ENCODE measurements around the gene TBC1D3B.
"Not testable (repeated sequence)": the region's sequence is repeated elsewhere in the genome, so short reads cannot be mapped to it uniquely, and the experiment has no call there.

The TBC1D3B gene

DNA sequence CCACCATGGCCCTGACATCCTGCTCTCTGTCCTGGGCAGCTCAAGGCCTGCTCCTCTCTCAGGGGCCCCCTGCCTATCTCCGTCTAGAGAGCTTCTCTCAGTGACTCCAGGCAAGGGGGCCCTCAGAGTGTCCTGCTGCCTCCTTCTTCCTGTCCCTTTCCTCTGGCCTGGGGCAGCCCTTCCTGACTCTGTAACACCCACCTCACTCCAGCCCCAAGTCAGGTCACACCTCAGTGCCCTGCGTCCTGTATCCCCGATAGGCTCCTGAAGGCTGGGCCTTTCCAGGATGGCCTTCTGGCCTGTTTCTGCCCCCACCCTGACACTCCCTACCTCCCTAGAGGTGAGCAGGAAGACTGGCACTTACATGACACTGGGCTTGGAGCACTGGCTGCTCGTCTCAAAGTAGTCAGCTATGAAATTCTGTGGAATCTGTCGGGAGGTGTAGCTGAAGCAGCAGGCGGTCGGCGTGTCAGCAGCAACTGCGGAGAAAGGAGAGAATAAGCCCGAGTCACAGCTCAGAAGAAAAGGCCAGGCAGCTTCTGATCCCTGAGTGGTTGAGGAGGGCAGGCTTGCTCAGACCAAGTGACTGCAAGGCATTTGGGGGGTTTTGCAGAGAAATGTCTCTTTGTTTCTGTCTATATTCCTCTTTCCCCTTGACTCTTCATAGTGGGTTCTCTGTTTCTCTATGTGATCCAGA is 19.1 kb upstream of the TBC1D3B start:
- H3K27me3 ChIP-seq (ENCODE audit: control insufficient read depth, low read length): no peaks in the 10 kb centered on the region
- H3F3A ChIP-seq (ENCODE audit: control insufficient read depth, insufficient read depth): no peaks in the 10 kb centered on the region
- no peak overlapping the region for H3K4me3 ChIP-seq (ENCODE audit: low read length)
- TF ChIP-seq, protein P1, sequence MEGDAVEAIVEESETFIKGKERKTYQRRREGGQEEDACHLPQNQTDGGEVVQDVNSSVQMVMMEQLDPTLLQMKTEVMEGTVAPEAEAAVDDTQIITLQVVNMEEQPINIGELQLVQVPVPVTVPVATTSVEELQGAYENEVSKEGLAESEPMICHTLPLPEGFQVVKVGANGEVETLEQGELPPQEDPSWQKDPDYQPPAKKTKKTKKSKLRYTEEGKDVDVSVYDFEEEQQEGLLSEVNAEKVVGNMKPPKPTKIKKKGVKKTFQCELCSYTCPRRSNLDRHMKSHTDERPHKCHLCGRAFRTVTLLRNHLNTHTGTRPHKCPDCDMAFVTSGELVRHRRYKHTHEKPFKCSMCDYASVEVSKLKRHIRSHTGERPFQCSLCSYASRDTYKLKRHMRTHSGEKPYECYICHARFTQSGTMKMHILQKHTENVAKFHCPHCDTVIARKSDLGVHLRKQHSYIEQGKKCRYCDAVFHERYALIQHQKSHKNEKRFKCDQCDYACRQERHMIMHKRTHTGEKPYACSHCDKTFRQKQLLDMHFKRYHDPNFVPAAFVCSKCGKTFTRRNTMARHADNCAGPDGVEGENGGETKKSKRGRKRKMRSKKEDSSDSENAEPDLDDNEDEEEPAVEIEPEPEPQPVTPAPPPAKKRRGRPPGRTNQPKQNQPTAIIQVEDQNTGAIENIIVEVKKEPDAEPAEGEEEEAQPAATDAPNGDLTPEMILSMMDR (IDR thresholded peaks at IDR 0.05; ENCODE audit: low read depth, low read length, poor library complexity, severe bottlenecking): no peak
- TF ChIP-seq EZH2phosphoT487 (IDR thresholded peaks at IDR 0.05; ENCODE audit: borderline replicate concordance, low read length): no peak
- H4K20me1 ChIP-seq (ENCODE audit: control insufficient read depth, insufficient read depth, low read depth, low read length): no peaks in the 10 kb centered on the region
- no peak overlapping the region for H3K27ac ChIP-seq (ENCODE audit: low read depth, low read length)
- H3K9me3 ChIP-seq (ENCODE audit: control insufficient read depth, insufficient read depth, low read length): no peaks in the 10 kb centered on the region
- no peaks in the 10 kb centered on the region for H3K79me2 ChIP-seq (ENCODE audit: control insufficient read depth, low read length)
- peak overlapping the region; percentile 62; the same call in 1 of the 2 replicates for H3K4me2 ChIP-seq (ENCODE audit: low read length)
- peaks cover 53% of the 10 kb centered on the region for H3K4me1 ChIP-seq (ENCODE audit: control insufficient read depth, low read length)
- no peaks in the 10 kb centered on the region for H3K9me2 ChIP-seq (replicated peaks; ENCODE audit: control insufficient read depth, low read length)
- H3K36me3 ChIP-seq (ENCODE audit: control insufficient read depth, low read length): no peaks in the 10 kb centered on the region

GRCh38 chr17:36194832-36195433 is 18.5 kb upstream of the TBC1D3B start:
- not testable (repeated sequence) for H3K9me2 ChIP-seq (replicated peaks; ENCODE audit: control insufficient read depth, low read length); H3K4me2 ChIP-seq (ENCODE audit: low read length); H4K20me1 ChIP-seq (ENCODE audit: control insufficient read depth, insufficient read depth, low read depth, low read length); H3K36me3 ChIP-seq (ENCODE audit: control insufficient read depth, low read length); H3K27ac ChIP-seq (ENCODE audit: low read depth, low read length); H3K79me2 ChIP-seq (ENCODE audit: control insufficient read depth, low read length); H3K9me3 ChIP-seq (ENCODE audit: control insufficient read depth, insufficient read depth, low read length); H3F3A ChIP-seq (ENCODE audit: control insufficient read depth, insufficient read depth); H3K4me3 ChIP-seq (ENCODE audit: low read length); H3K27me3 ChIP-seq (ENCODE audit: control insufficient read depth, low read length)
- peaks cover 53% of the 10 kb centered on the region for H3K4me1 ChIP-seq (ENCODE audit: control insufficient read depth, low read length)

DNA sequence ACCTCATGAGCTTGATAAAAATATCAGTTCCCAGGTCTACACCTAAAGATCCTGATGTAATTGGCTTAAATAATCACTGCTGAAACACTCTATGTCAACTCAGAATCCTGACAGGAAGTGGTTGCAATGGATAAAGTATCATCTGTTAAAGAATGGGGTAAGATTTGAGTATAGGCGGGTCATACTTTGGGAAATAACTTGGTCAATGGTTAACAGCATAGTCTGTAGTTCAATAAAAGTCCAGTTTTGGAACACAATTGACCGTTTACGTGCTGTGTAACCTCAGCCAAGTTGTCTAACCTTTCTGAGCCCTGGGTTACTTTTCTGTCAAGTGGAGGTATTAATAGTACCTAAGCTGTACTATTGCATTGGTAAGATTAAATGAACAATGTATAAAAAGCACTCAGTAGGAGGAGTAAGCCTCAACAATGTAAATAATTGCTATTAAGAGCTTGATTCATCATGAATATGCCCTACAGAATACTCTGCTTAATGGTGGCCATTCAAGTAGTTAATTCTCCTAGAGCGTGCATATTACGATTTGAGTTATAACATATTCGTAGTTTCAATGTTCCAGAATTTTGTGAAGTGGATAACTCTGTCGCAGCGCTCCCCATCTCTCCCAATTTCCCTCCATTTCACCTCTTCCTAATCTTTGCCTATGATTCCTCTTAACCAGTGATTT is 17.9 kb upstream of the TBC1D3B start:
- not testable (repeated sequence) for H3K36me3 ChIP-seq (ENCODE audit: control insufficient read depth, low read length); H3K27me3 ChIP-seq (ENCODE audit: control insufficient read depth, low read length); H3K4me3 ChIP-seq (ENCODE audit: low read length); H3K79me2 ChIP-seq (ENCODE audit: control insufficient read depth, low read length); H4K20me1 ChIP-seq (ENCODE audit: control insufficient read depth, insufficient read depth, low read depth, low read length); H3K4me2 ChIP-seq (ENCODE audit: low read length); H3K27ac ChIP-seq (ENCODE audit: low read depth, low read length); H3F3A ChIP-seq (ENCODE audit: control insufficient read depth, insufficient read depth); H3K9me3 ChIP-seq (ENCODE audit: control insufficient read depth, insufficient read depth, low read length); H3K9me2 ChIP-seq (replicated peaks; ENCODE audit: control insufficient read depth, low read length)
- peaks cover 48% of the 10 kb centered on the region for H3K4me1 ChIP-seq (ENCODE audit: control insufficient read depth, low read length)

- H3K27me3 ChIP-seq (ENCODE audit: control insufficient read depth, low read length): no peaks in the 10 kb centered on the region
- H3K36me3 ChIP-seq (ENCODE audit: control insufficient read depth, low read length): no peaks in the 10 kb centered on the region
- H3K9me2 ChIP-seq (replicated peaks; ENCODE audit: control insufficient read depth, low read length): no peaks in the 10 kb centered on the region
- H3K4me1 ChIP-seq (ENCODE audit: control insufficient read depth, low read length): peaks cover 48% of the 10 kb centered on the region
- TF ChIP-seq, protein P1 (IDR thresholded peaks at IDR 0.05; ENCODE audit: low read depth, low read length, poor library complexity, severe bottlenecking): no peak
- no peaks in the 10 kb centered on the region for H4K20me1 ChIP-seq (ENCODE audit: control insufficient read depth, insufficient read depth, low read depth, low read length)
- H3K4me3 ChIP-seq (ENCODE audit: low read length): no peak overlapping the region
- H3F3A ChIP-seq (ENCODE audit: control insufficient read depth, insufficient read depth): no peaks in the 10 kb centered on the region
- no peak overlapping the region for H3K27ac ChIP-seq (ENCODE audit: low read depth, low read length)
- no peaks in the 10 kb centered on the region for H3K9me3 ChIP-seq (ENCODE audit: control insufficient read depth, insufficient read depth, low read length)
- H3K4me2 ChIP-seq (ENCODE audit: low read length): no peak overlapping the region
- no peaks in the 10 kb centered on the region for H3K79me2 ChIP-seq (ENCODE audit: control insufficient read depth, low read length)
These were observed 16.9 kb upstream of the TBC1D3B start for GRCh38 chr17:36193216-36193775.

GRCh38 chr17:36190549-36191330 is 14.3 kb upstream of the TBC1D3B start:
- H3K79me2 ChIP-seq (ENCODE audit: control insufficient read depth, low read length); H3K9me3 ChIP-seq (ENCODE audit: control insufficient read depth, insufficient read depth, low read length); H3K4me3 ChIP-seq (ENCODE audit: low read length); H3K27ac ChIP-seq (ENCODE audit: low read depth, low read length); H4K20me1 ChIP-seq (ENCODE audit: control insufficient read depth, insufficient read depth, low read depth, low read length); H3K4me2 ChIP-seq (ENCODE audit: low read length); H3K27me3 ChIP-seq (ENCODE audit: control insufficient read depth, low read length); H3K9me2 ChIP-seq (replicated peaks; ENCODE audit: control insufficient read depth, low read length); H3K36me3 ChIP-seq (ENCODE audit: control insufficient read depth, low read length); H3F3A ChIP-seq (ENCODE audit: control insufficient read depth, insufficient read depth): not testable (repeated sequence)
- peaks cover 25% of the 10 kb centered on the region for H3K4me1 ChIP-seq (ENCODE audit: control insufficient read depth, low read length)

- not testable (repeated sequence) for H3K27ac ChIP-seq (ENCODE audit: low read depth, low read length); H3F3A ChIP-seq (ENCODE audit: control insufficient read depth, insufficient read depth); H3K4me2 ChIP-seq (ENCODE audit: low read length); H3K9me3 ChIP-seq (ENCODE audit: control insufficient read depth, insufficient read depth, low read length); H3K36me3 ChIP-seq (ENCODE audit: control insufficient read depth, low read length); H3K79me2 ChIP-seq (ENCODE audit: control insufficient read depth, low read length); H3K4me3 ChIP-seq (ENCODE audit: low read length); H3K27me3 ChIP-seq (ENCODE audit: control insufficient read depth, low read length); H3K9me2 ChIP-seq (replicated peaks; ENCODE audit: control insufficient read depth, low read length); H4K20me1 ChIP-seq (ENCODE audit: control insufficient read depth, insufficient read depth, low read depth, low read length)
- H3K4me1 ChIP-seq (ENCODE audit: control insufficient read depth, low read length): peaks cover 20% of the 10 kb centered on the region
These were observed 13.6 kb upstream of the TBC1D3B start for GRCh38 chr17:36189993-36190392.

Measured in DOHH2 (cell line).